GM20000 (cell line): ENCODE data around the gene COLQ.

Experiments used
- DNase-seq: peaks from one replicate; pipeline ENCODE4 v3.0.0; 2012; ENCODE audit warnings: low spot score
- CTCF ChIP-seq: IDR thresholded peaks from 2 replicates; pipeline ENCODE4 v1.5.1; 2012; ENCODE audit warnings: mild to moderate bottlenecking, control low read depth; ENCODE audit errors: extremely low read depth, missing control alignments

Gene COLQ

GRCh38 chr3:15404767-15405166 is 116.7 kb downstream of the COLQ start:
- TF ChIP-seq CTCF, result no peak
- peak; percentile 23 for DNase-seq

GRCh38 chr3:15403965-15404364 is 117.5 kb downstream of the COLQ start:
- TF ChIP-seq CTCF, result no peak
- no peak for DNase-seq

- DNase-seq, result no peak
- no peak for TF ChIP-seq CTCF
Observed at GRCh38 chr3:15403495-15403894, 118.0 kb downstream of the COLQ start.

GRCh38 chr3:15401936-15402335 is 119.6 kb downstream of the COLQ start:
- DNase-seq, result no peak

More at GRCh38 chr3:15401936-15402335, 119.6 kb downstream of the COLQ start:
- no peak for TF ChIP-seq CTCF
